H1 (cell line): Measurements from ENCODE around the gene GMPR. TPM values are rescaled to one million over a fixed set of nuclear protein-coding genes. Genes with fewer than 3 reads are reported as not detected.

Experiments
- FOSL1 ChIP-seq: IDR thresholded peaks from 2 replicates; pipeline ENCODE4 v1.6.1; 2011; ENCODE audit warnings: mild to moderate bottlenecking, low read depth, low read length, moderate library complexity; ENCODE audit not compliant: insufficient read depth
- SIN3A ChIP-seq, 2 experiments: IDR thresholded peaks in 1 of 2; conservative IDR thresholded peaks in 1 of 2; 2 replicates each; pipeline ENCODE4 v1.6.1; 2011 to 2012; ENCODE audit warnings: low read length in 2 of 2, improper control_type of control experiment in 1 of 2, low read depth in 1 of 2, mild to moderate bottlenecking in 1 of 2
- TCF12 ChIP-seq: IDR thresholded peaks from 2 replicates; pipeline ENCODE4 v1.6.1; 2011; ENCODE audit warnings: low read depth, mild to moderate bottlenecking, low read length
- polyA plus RNA-seq, 7 experiments: library from polyadenylated mRNA; depleted of rRNA in 3 of 7; stranded (reverse) in 5 of 7; unstranded in 2 of 7; fragments of >200 nt in 5 of 7; fragments of 200-250 nt in 2 of 7; gene quantifications; 1 replicate in 5 of 7; 2 replicates in 1 of 7; 4 replicates in 1 of 7; pipeline versions ENCODE4 v1.2.1 to v1.2.3, GENCODE V29; 2011 to 2013; ENCODE audit warnings: missing spikeins in 2 of 7, mixed read lengths in 2 of 7
- total RNA-seq: library from RNA; stranded (reverse); fragmentation: NEBNext Ultra II Directional; extraction: Animal tissue kit (Norgen Biotek cat#: 25700); gene quantifications from 2 replicates; pipeline ENCODE4 v1.2.1, GENCODE V29; 2021
- TF ChIP-seq, protein P1 (sequence below): fragments of 300-600 bp; sonication (generic); IDR thresholded peaks from 2 replicates; pipeline ENCODE4 v1.7.1; 2012; ENCODE audit warnings: low read length, moderate library complexity, mild to moderate bottlenecking, inconsistent platforms; ENCODE audit not compliant: insufficient replicate concordance

The GMPR gene
- total and polyA plus RNA-seq, 2 of the 8 experiments (the other 6 are each of a cell fraction or from before 2014, with no cell fraction given), result 0.99 to 1.2 TPM

DNA sequence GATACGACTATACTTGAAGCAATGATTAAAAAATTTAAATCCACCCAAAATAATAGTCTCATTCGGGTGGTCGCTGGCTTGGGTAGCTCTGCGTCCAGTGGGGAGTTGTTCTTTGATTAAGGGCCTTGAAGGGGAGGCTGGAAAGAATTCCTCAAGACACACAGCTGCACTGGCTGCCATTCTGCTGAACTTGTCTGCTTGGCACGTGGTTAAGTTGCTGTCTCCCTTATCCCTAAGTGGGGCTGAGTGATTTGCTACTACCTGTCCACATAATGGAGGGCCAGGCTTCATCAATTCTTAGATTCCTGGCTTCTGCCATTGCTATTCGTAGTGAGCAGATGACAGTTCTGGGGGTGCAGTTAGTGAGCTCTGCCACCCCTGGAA lies 98.5 kb downstream of the GMPR start (continued):
- TF ChIP-seq, protein P1, sequence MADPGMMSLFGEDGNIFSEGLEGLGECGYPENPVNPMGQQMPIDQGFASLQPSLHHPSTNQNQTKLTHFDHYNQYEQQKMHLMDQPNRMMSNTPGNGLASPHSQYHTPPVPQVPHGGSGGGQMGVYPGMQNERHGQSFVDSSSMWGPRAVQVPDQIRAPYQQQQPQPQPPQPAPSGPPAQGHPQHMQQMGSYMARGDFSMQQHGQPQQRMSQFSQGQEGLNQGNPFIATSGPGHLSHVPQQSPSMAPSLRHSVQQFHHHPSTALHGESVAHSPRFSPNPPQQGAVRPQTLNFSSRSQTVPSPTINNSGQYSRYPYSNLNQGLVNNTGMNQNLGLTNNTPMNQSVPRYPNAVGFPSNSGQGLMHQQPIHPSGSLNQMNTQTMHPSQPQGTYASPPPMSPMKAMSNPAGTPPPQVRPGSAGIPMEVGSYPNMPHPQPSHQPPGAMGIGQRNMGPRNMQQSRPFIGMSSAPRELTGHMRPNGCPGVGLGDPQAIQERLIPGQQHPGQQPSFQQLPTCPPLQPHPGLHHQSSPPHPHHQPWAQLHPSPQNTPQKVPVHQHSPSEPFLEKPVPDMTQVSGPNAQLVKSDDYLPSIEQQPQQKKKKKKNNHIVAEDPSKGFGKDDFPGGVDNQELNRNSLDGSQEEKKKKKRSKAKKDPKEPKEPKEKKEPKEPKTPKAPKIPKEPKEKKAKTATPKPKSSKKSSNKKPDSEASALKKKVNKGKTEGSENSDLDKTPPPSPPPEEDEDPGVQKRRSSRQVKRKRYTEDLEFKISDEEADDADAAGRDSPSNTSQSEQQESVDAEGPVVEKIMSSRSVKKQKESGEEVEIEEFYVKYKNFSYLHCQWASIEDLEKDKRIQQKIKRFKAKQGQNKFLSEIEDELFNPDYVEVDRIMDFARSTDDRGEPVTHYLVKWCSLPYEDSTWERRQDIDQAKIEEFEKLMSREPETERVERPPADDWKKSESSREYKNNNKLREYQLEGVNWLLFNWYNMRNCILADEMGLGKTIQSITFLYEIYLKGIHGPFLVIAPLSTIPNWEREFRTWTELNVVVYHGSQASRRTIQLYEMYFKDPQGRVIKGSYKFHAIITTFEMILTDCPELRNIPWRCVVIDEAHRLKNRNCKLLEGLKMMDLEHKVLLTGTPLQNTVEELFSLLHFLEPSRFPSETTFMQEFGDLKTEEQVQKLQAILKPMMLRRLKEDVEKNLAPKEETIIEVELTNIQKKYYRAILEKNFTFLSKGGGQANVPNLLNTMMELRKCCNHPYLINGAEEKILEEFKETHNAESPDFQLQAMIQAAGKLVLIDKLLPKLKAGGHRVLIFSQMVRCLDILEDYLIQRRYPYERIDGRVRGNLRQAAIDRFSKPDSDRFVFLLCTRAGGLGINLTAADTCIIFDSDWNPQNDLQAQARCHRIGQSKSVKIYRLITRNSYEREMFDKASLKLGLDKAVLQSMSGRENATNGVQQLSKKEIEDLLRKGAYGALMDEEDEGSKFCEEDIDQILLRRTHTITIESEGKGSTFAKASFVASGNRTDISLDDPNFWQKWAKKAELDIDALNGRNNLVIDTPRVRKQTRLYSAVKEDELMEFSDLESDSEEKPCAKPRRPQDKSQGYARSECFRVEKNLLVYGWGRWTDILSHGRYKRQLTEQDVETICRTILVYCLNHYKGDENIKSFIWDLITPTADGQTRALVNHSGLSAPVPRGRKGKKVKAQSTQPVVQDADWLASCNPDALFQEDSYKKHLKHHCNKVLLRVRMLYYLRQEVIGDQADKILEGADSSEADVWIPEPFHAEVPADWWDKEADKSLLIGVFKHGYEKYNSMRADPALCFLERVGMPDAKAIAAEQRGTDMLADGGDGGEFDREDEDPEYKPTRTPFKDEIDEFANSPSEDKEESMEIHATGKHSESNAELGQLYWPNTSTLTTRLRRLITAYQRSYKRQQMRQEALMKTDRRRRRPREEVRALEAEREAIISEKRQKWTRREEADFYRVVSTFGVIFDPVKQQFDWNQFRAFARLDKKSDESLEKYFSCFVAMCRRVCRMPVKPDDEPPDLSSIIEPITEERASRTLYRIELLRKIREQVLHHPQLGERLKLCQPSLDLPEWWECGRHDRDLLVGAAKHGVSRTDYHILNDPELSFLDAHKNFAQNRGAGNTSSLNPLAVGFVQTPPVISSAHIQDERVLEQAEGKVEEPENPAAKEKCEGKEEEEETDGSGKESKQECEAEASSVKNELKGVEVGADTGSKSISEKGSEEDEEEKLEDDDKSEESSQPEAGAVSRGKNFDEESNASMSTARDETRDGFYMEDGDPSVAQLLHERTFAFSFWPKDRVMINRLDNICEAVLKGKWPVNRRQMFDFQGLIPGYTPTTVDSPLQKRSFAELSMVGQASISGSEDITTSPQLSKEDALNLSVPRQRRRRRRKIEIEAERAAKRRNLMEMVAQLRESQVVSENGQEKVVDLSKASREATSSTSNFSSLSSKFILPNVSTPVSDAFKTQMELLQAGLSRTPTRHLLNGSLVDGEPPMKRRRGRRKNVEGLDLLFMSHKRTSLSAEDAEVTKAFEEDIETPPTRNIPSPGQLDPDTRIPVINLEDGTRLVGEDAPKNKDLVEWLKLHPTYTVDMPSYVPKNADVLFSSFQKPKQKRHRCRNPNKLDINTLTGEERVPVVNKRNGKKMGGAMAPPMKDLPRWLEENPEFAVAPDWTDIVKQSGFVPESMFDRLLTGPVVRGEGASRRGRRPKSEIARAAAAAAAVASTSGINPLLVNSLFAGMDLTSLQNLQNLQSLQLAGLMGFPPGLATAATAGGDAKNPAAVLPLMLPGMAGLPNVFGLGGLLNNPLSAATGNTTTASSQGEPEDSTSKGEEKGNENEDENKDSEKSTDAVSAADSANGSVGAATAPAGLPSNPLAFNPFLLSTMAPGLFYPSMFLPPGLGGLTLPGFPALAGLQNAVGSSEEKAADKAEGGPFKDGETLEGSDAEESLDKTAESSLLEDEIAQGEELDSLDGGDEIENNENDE, result no peak
- TF ChIP-seq SIN3A (conservative IDR thresholded peaks at IDR 0.05 in 1 of 2, IDR thresholded peaks at IDR 0.05 in 1 of 2; ENCODE audit: low read depth in 1 of 2, low read length in 2 of 2) (no peak), TCF12 (no peak), FOSL1 (no peak)
